Dermis microvascular lymphatic vessel endothelial cell (primary cell): ENCODE data around the gene NPR2. TPM values are rescaled to one million over a fixed set of nuclear protein-coding genes. Genes with fewer than 3 reads are reported as not detected.

ENCODE experiments used
- DNase-seq, 2 donors: peaks; one replicate each; pipeline versions ENCODE4 v3.0.0 to v3.0.0-alpha.2; 2010; ENCODE audit warnings: low read depth in 2 of 2
- total RNA-seq: library from RNA; depleted of rRNA; stranded (reverse); fragments of >200 nt; gene quantifications from 2 replicates; pipeline ENCODE4 v1.2.1, GENCODE V29; 2014

The NPR2 gene
- total RNA-seq: 1.1 and 1.5 TPM in 2 replicates

GRCh38 chr9:35791297-35791921, at the start of gene NPR2:
TSS of gene NPR2 (plus strand) at chr9:35791591. CDS start at chr9:35792409, 818 bp downstream.
- peak in 1 of 2 donors; percentile 29 for DNase-seq

GRCh38 chr9:35741740-35742139, 49.7 kb upstream of the NPR2 start:
- DNase-seq: no peak

- no peak for DNase-seq
Observed at GRCh38 chr9:35743452-35743851, 47.9 kb upstream of the NPR2 start.

- DNase-seq: no peak
Observed at GRCh38 chr9:35743880-35744518, 47.4 kb upstream of the NPR2 start.

GRCh38 chr9:35745569-35745968, 45.8 kb upstream of the NPR2 start:
- no peak for DNase-seq

GRCh38 chr9:35746583-35746982, 44.8 kb upstream of the NPR2 start:
- DNase-seq: no peak

- no peak for DNase-seq
Observed at GRCh38 chr9:35748242-35748857, 43.0 kb upstream of the NPR2 start.

- peak; percentile 70 to 89 for DNase-seq
Observed at GRCh38 chr9:35748858-35749514, 42.4 kb upstream of the NPR2 start, which contains the start of the genes GBA2 and RGP1. TSS of gene GBA2 (minus strand) at chr9:35749228. CDS start at chr9:35748704, 524 bp downstream. TSS of gene RGP1 (plus strand) at chr9:35749287. CDS start at chr9:35749756, 469 bp downstream.

- DNase-seq: peak; percentile 48 to 67
Observed at GRCh38 chr9:35749515-35750255, 41.7 kb upstream of the NPR2 start.

GRCh38 chr9:35750256-35750531, 41.2 kb upstream of the NPR2 start:
- DNase-seq: no peak

GRCh38 chr9:35753466-35753865, 37.9 kb upstream of the NPR2 start:
- peak; percentile 47 to 82 for DNase-seq

GRCh38 chr9:35754264-35754663, 37.1 kb upstream of the NPR2 start, which contains the start of gene MSMP:
TSS of gene MSMP (minus strand) at chr9:35754276. CDS start at chr9:35754129, 147 bp downstream.
- DNase-seq: peak; percentile 80 to 81

GRCh38 chr9:35755071-35755470, 36.3 kb upstream of the NPR2 start:
- DNase-seq: peak in 1 of 2 donors; percentile 51

- DNase-seq: peak; percentile 74 to 92
Observed at GRCh38 chr9:35756275-35757225, 34.8 kb upstream of the NPR2 start.

GRCh38 chr9:35757226-35757891, 34.0 kb upstream of the NPR2 start:
- peak in 1 of 2 donors; percentile 59 for DNase-seq

- no peak for DNase-seq
Observed at GRCh38 chr9:35757892-35758275, 33.5 kb upstream of the NPR2 start.

GRCh38 chr9:35758475-35759050, 32.8 kb upstream of the NPR2 start:
- DNase-seq: peak in 1 of 2 donors; percentile 39

GRCh38 chr9:35759795-35760194, 31.6 kb upstream of the NPR2 start:
- no peak for DNase-seq

GRCh38 chr9:35760651-35761050, 30.7 kb upstream of the NPR2 start:
- DNase-seq: peak in 1 of 2 donors; percentile 95
